Stimulated activated CD4-positive, alpha-beta T cell treated with anti-CD3 and anti-CD28 coated beads, Interleukin-15, amount 100 ng/mL, for 1 hour (primary cell): Measurements from ENCODE around the gene TAF15.
A peak's percentile ranks its signal among the peaks of the same experiment; 100 is the strongest.

Experiments used
- DNase-seq, 2 donors: peaks; one replicate each; pipeline ENCODE4 v3.0.0-alpha.2; 2020; ENCODE audit warnings: low read depth in 1 of 2, low spot score in 1 of 2

TAF15 gene

DNA sequence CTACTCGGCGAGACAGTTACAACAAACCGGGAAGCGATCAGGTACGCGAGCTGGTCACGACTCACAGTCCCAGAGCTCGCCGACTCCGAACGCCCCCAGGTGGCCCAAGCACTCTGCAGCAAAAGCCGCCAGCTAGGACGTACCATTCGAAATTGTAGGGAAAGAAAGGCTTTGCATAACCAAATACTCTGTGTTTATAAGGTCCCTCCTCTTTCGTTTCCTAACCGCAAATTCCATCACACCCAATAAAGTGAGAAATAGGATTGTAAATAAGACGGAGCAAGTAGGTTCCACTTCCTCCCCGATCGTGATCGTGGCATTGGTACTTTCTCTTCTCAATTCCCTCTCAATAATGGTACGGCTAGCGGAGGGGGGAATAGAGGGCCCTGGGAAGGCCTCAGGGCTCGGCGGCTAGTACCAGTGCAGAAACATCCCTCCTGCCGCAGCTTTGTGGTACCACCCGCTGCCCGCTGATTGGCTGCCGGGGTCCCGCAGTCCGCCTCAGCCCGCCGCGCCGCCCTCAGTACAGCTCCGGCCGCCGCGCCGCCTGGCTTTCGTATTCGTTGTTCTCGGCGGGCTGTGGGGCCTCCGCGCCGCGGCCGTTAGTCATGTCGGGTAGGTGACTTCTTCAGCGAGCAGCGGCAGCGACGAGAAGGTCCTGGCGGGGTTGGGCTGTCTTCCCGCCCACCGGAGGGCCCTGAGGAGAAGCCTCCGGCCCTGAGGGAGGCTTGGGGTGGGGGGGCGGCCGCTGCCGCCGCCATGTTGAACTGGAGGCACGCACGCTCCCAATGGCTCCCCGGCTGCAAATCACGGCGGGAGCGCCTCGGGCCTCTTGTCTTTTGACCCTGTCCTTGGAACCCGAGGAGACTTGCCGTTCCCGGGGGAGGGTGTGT, at the start of gene TAF15:
TSS of gene TAF15 (plus strand) at position 523 of the 893 bp plus-strand sequence. CDS start at position 609, 86 bp downstream.
- peak; percentile 89 for DNase-seq

DNA sequence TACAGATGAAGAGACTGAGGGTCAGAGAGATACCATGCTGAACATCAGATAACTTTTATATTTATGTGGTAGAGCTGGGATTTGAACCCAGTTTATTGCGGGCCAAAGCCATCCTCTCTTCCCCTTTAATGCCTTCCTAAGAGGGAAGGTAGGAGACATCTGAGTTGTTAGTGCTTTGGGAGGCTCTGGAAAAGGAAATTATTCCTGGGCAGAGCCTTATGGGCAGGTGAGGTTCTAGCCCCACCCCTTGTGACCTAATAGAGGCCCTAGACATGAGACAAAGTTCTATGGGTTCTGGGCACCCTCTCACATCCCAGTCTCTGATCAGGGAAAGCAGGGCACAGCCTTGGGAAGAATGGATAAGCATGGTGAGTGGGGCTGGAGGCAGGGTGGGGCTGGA, 48.7 kb upstream of the TAF15 start, which contains the start of gene C17orf50:
TSS of gene C17orf50 (plus strand) at position 301 of the 400 bp plus-strand sequence. CDS start at position 356, 55 bp downstream.
- DNase-seq = no peak

DNA sequence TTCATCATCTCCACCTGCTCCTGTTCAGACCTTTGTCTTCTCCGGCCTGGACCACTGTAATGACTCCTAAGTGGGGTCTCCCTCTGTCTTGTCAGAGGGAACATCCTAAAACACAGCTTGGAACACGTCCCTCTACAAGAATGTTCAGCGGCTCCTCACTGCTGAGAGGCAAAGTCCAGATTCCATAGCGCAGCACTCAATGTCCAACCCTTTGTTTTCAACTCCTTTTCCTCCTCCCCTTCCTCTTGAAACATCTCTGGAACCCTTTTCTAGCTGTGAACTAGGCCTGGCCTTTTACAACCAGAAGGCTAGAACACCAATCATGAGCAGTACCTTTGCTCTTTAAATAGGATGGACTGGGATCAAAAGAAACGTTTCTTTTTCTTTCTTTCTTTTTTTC, 47.7 kb upstream of the TAF15 start:
- no peak for DNase-seq

DNA sequence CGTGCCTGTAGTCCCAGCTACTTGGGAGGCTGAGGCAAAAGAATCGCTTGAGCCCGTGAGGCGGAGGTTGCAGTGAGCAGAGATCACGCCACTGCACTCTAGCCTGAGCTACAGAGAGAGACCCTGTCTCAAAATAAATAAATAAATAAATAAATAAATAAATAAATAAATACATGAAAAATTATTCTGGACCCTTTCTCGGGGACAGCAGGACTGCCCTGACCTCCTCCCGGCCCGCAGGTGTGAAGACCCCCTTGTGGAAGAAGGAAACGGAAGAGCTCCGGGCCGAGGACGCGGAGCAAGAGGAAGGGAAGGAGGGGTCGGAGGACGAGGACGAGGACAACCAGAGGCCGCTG, 45.5 kb upstream of the TAF15 start:
- DNase-seq = no peak

DNA sequence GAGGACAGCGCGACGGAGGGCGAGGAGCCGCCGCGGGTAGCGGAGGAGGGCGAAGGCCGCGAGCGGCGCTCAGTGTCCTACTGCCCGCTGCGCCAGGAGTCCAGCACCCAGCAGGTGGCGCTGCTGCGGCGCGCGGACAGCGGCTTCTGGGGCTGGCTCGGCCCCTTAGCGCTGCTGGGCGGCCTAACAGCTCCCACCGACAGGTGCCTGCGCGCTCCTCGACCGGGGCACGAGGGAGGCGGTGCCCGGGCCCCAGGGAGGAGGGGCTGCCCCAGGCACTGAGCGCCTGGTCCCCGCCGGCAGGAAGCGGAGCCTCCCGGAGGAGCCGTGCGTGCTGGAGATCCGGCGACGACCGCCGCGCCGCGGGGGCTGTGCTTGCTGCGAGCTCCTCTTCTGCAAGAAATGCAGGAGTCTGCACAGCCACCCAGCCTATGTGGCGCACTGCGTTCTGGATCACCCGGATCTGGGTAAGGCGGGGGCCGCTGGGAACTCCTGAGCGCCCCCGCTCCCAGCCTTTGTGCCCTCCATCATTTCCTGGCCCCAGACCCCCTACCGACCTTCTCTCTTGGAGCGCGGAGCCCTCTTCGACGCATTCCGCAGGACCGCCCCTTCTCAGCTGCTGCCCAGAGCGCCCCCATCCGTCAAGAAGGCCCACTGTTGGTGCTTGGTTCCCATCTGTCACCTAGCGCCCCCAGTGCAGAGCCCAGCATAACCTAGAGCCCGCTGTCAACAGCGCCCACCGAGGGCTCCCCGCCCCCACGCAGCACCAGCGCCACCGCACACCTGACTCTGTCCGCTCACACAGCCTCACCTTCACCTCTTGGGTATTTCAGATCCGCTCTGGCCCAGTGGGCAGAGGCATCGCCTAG, 44.9 kb upstream of the TAF15 start:
- DNase-seq = peak; percentile 75 to 79

DNA sequence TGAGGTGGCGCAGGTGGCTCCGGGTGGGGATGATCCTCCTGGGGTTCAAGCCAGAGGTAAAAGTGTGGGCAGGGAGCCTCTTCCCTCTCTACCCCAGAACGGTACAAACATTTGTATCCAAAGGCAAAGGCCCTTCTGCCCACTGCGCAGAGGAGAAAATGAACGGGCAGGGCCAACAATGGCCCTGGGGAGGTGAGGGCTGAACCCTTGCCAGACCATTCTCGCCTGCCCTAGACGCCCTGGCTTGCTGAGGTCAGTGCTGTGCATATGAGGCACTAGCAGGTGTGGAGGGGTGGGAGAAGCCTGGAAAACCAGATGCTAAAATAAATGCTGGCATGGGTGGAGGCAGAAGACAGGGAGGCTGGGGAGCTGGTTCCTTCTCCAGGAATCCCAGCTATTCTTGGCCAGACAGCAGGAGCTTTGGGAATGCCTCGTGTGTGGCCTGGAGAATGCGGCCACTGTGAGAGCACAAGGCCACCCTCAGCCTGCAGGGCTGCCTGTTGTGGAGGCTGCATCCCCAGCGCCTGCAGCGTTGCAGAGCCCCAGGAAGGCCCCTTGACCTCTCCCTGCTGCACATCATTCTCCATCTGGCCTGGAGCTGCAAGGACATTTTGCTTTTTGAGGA, 44.1 kb upstream of the TAF15 start:
- no peak for DNase-seq

DNA sequence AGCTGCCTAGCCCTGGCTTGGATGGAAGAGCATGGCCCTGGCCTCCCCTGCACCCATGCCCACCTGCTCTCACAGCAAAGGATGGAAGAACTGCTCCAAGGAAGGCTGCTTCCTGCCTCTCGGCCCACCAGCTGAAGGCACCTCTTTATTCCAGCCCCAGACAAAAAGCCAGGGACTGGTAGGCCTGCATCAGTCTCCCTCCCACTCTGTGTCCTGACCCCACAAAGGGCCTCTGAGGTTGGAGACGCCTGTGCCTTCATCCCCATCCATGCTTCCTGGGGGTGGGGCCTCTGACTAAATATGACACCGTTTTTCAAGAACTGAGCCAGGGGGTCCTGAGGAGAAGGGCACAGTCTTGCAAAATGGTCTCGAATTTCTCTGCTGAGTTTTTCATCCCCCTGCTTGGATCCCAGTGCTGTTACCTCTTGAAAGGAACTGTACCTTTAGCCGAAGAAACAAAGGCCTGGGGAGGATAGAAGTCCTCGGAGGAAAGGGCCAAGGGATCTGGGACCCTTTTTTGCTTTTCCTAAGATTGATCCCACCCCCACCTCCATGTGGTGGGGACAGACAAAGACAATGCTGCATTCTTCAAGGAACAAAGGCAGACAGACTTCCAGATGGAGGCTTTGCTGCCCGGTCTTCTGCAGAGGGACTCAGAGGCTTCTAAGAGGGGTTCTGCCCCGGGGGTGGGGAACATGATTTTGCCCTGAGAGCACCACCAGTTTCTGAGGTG, 43.4 kb upstream of the TAF15 start:
- DNase-seq = no peak

DNA sequence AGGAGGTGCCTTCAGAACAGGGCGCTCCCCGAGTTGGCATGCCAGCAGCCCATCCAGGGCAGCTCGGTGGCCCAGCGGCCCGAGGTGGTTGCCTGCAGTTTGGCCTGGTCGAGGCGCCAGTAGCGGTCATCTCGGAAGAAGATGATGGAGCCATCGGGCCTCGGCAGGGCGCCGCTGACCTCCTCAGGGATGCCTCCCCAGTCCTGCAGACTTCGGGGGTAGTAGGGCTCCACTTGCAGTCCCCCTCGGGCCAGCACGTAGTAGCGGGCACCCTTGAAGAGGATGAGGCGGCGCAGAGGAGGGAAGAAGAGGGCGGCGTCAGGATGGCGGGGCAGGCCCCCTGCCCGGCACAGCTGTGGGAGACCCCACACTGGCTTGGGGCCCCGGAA, 42.8 kb upstream of the TAF15 start:
- DNase-seq = no peak

DNA sequence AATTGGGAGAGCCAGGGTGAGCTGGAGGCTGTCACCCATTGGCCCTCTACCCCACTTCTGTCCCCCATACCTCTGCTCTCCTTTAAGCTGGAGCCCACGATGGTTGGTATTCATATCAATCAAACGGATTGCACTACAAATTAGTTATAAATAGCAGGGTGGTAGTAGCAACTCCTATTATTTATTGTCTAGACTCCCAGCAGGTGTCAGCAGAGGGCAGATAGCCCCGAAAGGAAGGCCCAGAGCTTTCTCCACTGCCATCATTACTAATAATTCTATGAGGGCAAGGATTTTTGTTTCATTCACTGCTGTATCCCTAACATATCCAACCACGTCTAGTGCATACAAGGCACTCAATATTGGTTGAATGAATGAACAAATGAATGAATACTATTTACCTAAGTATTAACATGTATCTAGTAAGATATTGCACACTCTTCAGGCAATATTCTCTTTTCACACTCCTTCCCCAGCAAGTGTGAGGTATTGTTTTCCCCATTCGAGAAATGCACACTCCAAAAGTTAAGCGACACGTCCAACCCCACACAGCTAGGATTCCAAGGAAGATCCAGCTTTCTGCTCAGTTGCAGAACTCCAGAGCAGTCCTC, 42.3 kb upstream of the TAF15 start:
- DNase-seq = no peak

DNA sequence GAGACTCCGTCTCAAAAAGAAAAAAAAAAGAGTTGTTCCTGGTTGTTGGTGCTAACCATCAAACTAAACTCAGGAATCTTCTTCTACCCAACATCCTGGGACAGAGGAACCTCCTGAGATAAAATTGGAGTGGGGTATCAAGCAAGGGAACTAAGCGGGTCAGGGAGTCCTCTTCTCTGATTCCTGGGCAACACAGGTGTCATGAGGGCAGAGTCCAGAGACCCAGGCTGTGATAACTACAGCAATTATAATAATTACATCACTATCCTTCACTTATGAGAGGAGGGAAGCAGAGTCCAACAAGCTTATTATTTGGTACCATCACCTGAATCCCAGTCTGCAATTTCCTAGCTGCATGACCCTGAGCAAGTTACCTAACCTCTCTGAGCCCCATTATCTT, 40.5 kb upstream of the TAF15 start:
- no peak for DNase-seq

DNA sequence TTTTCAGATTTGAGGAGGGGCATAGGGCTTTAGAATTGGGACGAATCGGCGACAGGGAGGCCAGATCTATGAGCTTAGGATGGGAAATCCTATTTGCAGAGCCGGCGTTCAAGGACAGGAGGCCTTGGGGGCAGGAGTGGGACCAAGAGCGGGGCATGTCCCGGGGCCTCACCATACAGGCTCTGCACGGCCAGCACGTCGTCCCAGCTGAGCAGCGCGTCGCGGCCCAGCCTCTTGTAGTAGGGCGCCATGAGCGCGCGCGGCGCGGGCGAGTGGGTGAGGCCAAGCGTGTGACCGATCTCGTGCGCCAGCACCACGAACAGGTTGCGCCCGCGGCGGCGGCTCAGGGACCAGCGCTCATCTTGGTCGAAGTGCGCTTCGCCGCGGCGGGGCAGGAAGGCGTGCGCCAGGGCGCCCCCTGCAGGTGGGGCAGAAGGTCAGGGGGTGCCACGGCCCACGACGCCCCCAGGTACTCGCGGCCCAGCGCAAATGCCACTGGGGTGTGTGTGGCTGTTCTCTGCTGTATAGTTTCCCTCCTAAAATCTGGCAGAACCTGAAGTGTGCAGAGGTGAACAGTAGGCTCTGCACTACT, 39.3 kb upstream of the TAF15 start:
- no peak for DNase-seq

DNA sequence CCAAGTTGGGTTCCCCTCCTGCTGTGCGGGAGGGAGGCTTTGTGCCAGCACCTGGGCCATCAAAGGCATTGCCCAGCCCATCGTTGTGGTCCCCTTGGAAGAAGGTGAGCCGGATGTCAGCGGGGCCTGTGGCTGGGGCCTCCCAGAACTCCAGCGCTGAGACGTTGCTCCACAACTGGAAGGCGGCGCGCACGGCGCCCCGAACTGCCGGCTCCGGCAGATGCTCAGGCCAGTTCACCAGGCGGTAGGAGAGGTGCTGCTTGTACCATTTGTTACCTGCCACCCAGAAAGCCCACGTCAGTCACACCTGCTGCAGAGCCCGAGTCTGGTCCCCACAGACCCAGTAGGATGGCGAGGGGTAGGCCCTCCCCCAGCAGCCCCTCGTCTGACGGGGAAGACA, 36.2 kb upstream of the TAF15 start:
- DNase-seq = no peak

DNA sequence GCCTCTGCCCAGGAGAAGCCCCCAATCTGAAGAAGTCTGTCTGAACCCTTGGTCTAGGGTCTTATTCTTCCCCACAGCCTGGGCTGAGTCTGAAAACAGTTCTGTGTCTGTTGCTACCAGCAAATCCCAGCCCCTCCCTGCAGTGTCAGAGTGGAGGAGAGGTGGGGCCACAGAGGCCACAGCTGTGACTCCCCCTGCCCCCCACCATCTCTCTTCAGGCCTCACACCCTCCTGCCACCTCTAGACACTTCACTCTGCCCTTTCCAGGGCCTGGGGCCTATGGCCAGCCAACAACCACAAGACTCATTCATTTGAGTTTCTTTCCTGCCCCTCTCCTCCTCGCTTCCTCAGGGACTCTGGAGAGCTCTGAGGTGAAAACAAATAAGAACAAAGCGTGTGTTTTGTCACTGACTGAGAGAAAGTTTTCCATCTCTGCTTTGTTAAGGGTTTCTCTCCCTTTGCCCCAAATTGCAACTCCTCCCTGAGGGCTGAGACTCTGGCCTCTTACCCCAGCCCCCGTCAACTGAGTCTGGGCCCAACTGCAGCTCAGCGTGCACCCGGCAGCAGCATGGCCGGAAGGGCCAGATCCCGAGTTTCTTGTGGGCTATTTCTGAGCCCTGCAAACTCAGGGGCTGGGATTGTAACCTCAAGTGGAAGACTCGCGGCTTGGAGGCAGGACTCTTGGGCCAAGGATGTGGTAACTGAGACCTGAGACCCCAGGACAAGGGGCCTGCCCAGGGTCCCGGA, 35.4 kb upstream of the TAF15 start:
- no peak for DNase-seq

DNA sequence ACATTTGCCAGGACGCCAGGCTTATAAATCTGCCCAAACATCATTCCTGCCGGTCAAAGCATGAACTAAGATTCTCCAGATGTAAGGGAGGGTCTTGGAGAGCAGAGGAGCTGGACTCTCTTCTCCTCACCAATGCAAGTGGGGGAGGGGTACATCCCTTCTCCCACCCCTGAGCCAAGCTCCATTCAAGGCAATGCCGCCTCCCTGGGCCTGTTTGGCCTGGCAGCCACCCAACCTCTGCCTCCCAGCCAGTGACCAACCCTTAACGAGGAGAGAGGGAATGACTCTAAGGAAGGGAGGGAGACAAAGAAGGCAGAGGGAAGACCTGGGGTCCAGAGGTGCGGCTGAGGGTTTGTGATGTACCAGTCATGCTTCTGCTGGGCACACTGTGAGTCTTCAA, 34.8 kb upstream of the TAF15 start:
- DNase-seq = no peak

DNA sequence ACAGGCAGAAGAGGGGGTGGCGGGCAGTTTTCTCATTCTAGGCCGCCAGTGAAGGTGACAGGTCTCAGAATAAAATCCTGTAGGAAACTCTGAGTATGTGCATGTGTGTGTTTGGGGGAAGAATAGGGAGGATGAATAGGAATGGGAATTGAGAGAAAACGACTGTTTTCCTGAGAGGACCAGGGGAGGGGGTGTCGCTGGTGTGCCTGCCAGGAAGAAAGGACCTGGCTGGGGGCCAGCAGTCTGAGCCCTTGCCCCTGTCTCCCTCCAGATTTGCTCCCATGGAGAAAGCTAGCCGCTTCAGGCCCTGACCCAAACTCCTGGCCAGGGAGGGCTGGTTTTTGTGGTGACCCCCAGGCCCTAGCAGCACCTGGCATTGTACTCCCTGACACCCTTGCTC, 34.2 kb upstream of the TAF15 start:
- DNase-seq = no peak

DNA sequence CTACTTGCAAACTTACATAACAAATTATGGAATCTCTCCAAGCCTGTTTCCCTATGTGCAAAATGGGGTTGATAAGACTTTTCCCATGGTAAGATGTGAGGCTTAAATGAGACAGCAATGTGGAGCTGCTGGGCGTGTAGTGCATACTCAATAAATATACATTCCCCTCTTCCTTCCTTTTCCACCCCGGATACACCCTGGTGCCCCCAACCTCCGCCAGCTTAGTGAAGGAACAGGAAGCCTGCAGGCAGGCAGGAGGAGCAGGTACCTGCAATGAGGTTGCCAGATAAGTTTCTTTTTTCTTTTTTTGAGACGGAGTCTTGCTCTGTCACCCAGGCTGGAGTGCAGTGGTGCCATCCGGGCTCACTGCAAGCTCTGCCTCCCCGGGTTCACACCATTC, 33.7 kb upstream of the TAF15 start:
- DNase-seq = no peak

DNA sequence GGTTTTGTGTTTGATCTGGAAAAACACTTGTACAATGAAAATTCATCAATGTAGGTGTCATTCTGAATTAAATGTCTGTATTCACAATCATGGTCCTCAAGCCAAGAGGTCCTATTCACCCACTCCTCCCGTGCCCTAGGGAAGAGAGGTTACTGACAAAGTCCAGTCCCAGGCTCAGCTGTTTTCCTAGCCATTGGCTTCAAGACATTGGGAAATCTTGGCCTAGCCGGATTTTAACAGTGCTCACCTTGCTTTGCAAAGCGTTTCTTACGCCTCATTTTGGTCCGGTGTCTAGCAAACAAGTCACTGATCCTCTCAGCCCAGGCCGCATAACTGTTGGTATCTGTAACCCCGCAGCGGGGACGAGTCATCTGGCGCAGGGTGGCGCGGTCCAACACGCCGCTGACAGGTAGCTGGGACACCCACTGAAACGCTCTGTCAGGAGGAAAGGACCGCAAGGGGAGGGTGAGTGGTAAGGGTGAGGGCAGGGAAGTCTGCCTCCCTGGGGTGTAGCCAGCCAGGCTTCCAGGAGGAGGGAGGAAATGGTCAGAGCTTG, 30.6 kb upstream of the TAF15 start:
- DNase-seq = no peak

DNA sequence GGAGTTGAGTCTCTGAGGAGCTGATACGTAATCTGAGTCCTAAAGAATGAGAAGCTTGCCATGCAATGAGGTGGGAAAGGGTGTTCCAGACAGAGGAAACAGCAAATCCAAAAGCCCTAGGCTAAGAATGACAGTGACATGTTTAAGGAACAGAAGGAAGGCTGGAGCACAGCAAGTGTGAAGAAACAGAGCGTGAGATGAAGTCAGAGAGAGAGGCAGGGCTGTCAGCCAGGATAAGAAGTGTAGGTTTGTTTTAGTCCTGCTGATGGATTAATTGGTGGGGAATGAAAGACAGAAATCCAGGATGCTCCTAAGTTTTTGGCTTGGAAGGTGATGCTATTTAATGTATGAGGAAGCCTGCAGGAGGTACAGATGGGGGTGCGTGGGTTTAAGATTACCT, 28.3 kb upstream of the TAF15 start:
- DNase-seq = no peak

DNA sequence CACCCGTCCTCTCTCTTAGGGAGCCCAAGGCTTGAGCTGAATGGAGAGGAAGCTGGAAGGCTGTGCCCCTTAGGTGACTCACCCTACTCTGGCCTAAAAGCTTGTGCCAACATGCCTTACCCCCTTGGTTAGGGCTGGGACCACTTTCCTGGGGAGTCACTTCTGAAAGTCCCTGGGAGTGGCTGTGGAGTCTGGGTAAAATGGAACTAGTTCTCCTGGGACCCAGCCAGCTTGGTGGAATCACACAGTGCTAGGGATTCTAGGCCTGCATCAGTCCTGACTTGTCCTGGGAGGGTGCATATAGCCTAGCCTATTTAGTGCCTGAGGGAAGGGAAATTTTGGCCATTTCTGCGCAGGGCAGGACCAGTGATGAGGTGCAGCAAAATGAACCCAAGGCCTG, 24.4 kb upstream of the TAF15 start:
- no peak for DNase-seq
